ENCODE data around the gene PKP3.

The PKP3 gene

GRCh38 chr11:372809-373715 is 20.9 kb upstream of the PKP3 start:
- no peak for ATAC-seq (ENCODE audit: insufficient read depth, low read depth)
- Histone ChIP-seq H3K4me2 (ENCODE audit: insufficient read depth, low read length) (no peak overlapping the region), H3K4me1 (ENCODE audit: insufficient read depth, low read length) (no peaks in the 10 kb centered on the region), H3K79me2 (ENCODE audit: insufficient read depth, low read length) (no peaks in the 10 kb centered on the region), H3K9me3 (ENCODE audit: insufficient read depth, low read length, severe bottlenecking) (no peaks in the 10 kb centered on the region), H4K20me1 (ENCODE audit: insufficient read depth, low read length) (no peaks in the 10 kb centered on the region), H3K27me3 (ENCODE audit: insufficient read depth, low read length, poor library complexity) (no peaks in the 10 kb centered on the region), H3K9ac (ENCODE audit: low read depth, low read length) (no peak overlapping the region), H2AFZ (ENCODE audit: low read depth, low read length) (no peak overlapping the region), H3K4me3 (ENCODE audit: low read depth in 1 of 2, low read length in 2 of 2) (no peak overlapping the region), H3K36me3 (ENCODE audit: insufficient read depth, low read length) (no peaks in the 10 kb centered on the region), H3K27ac (ENCODE audit: low read length) (no peak overlapping the region)
- TF ChIP-seq EZH2 (IDR thresholded peaks at IDR 0.05; ENCODE audit: borderline replicate concordance, low read depth, low read length, severe bottlenecking) (no peak), CTCF (IDR thresholded peaks at IDR 0.05; ENCODE audit: borderline replicate concordance, extremely low read depth, low read length, poor library complexity, severe bottlenecking) (no peak)
- DNase-seq: no peak

DNA sequence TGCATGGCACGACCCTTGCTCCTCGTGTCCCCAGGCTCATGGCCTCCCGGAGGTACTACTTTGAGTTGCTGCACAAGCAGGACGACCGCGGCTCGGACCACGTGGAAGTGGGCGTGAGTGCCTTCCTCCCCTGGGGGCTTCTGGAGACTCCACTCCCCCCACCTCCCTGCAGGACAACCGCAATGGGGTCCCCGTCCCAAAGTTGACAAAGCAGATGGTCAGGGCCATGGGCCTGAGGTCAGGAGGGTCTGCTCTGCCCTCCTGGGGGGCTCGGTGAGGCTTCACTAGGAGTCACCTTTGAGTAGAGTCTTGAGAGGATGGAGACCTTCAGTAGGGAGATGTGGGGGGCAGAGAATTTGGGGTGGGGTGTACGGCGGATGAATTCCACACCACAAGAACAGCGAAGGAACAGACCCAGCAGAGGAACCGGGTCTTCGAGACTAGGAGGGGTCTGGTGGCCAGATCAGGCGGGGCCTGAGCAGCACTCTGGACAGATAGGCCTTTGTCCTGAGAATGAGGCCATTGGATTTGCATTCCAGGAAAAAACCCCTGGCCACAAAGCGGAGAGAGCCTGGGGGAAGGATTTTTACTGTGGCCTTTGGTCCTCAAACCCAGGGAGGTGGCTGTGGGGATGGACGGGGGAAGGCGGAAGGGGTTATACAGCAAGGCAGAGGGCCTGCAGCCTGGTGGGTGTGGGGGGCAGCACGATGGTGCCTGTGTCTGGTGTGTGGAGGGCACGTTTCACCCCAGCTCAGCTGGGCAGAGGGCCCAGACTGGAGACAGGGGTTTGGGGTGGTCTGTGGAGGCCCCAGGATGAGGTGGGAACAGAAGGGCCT is 20.1 kb upstream of the PKP3 start:
- Histone ChIP-seq H3K9me3 (ENCODE audit: insufficient read depth, low read length, severe bottlenecking) (no peaks in the 10 kb centered on the region), H3K79me2 (ENCODE audit: insufficient read depth, low read length) (no peaks in the 10 kb centered on the region), H2AFZ (ENCODE audit: low read depth, low read length) (no peak overlapping the region), H4K20me1 (ENCODE audit: insufficient read depth, low read length) (no peaks in the 10 kb centered on the region), H3K27me3 (ENCODE audit: insufficient read depth, low read length, poor library complexity) (no peaks in the 10 kb centered on the region), H3K9ac (ENCODE audit: low read depth, low read length) (no peak overlapping the region), H3K4me3 (ENCODE audit: low read depth in 1 of 2, low read length in 2 of 2) (no peak overlapping the region), H3K4me1 (ENCODE audit: insufficient read depth, low read length) (no peaks in the 10 kb centered on the region), H3K27ac (ENCODE audit: low read length) (no peak overlapping the region), H3K36me3 (ENCODE audit: insufficient read depth, low read length) (no peaks in the 10 kb centered on the region), H3K4me2 (ENCODE audit: insufficient read depth, low read length) (no peak overlapping the region)
- no peak for DNase-seq
- no peak for ATAC-seq (ENCODE audit: insufficient read depth, low read depth)
- TF ChIP-seq EZH2 (IDR thresholded peaks at IDR 0.05; ENCODE audit: borderline replicate concordance, low read depth, low read length, severe bottlenecking) (no peak), CTCF (IDR thresholded peaks at IDR 0.05; ENCODE audit: borderline replicate concordance, extremely low read depth, low read length, poor library complexity, severe bottlenecking) (no peak)

- Histone ChIP-seq H3K9me3 (ENCODE audit: insufficient read depth, low read length, severe bottlenecking) (no peaks in the 10 kb centered on the region), H3K27me3 (ENCODE audit: insufficient read depth, low read length, poor library complexity) (no peaks in the 10 kb centered on the region), H3K36me3 (ENCODE audit: insufficient read depth, low read length) (no peaks in the 10 kb centered on the region), H3K4me3 (ENCODE audit: low read depth in 1 of 2, low read length in 2 of 2) (no peak overlapping the region), H3K27ac (ENCODE audit: low read length) (no peak overlapping the region), H4K20me1 (ENCODE audit: insufficient read depth, low read length) (no peaks in the 10 kb centered on the region), H2AFZ (ENCODE audit: low read depth, low read length) (no peak overlapping the region), H3K4me1 (ENCODE audit: insufficient read depth, low read length) (no peaks in the 10 kb centered on the region), H3K4me2 (ENCODE audit: insufficient read depth, low read length) (no peak overlapping the region), H3K9ac (ENCODE audit: low read depth, low read length) (no peak overlapping the region), H3K79me2 (ENCODE audit: insufficient read depth, low read length) (no peaks in the 10 kb centered on the region)
- no peak for TF ChIP-seq EZH2 (IDR thresholded peaks at IDR 0.05; ENCODE audit: borderline replicate concordance, low read depth, low read length, severe bottlenecking)
- TF ChIP-seq CTCF (IDR thresholded peaks at IDR 0.05; ENCODE audit: borderline replicate concordance, extremely low read depth, low read length, poor library complexity, severe bottlenecking): no peak
- ATAC-seq (ENCODE audit: insufficient read depth, low read depth) (no peak), DNase-seq (no peak)
Observed at GRCh38 chr11:375065-376025, 18.7 kb upstream of the PKP3 start.

Data from DND-41 (cell line).